D721Med (cell line): ENCODE measurements around the gene DIAPH1.
"Not testable (repeated sequence)": the region's sequence is repeated elsewhere in the genome, so short reads cannot be mapped to it uniquely, and the experiment has no call there.

Experiments used
- DNase-seq: peaks from one replicate; pipeline ENCODE4 v3.0.0; 2011; ENCODE audit warnings: low spot score; ENCODE audit not compliant: insufficient read length
- FAIRE-seq: peaks from 2 replicates; lab custom pipeline; 2011; peaks lifted over from hg19 to GRCh38; lab: Jason Lieb, UNC
- TF ChIP-seq, protein P1 (sequence below): IDR thresholded peaks from 2 replicates; pipeline ENCODE4 v1.5.1; 2012; ENCODE audit warnings: mild to moderate bottlenecking, control low read depth; ENCODE audit not compliant: insufficient read depth; ENCODE audit errors: missing control alignments

DIAPH1 gene

DNA sequence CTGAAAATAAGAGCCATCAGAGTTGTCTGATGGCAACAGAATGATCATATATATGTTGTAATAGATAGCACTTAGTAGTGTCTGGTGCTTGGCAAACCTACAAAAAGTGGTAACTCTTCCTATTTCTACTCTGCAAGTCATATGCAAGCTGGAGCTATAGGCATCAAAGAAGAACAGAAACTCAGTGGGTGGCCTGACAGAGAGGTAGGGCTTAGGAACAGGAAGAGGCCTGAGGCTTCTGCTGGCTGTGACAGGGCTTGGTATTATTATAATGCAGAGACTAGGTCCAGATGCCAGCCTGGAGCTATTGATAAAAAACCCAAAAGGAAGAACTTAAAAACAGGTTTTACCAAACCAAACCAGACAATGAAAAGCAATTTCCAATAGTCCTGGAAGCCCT is 4.4 kb upstream of the DIAPH1 start:
- DNase-seq (no peak), FAIRE-seq (no peak)
- TF ChIP-seq, protein P1, sequence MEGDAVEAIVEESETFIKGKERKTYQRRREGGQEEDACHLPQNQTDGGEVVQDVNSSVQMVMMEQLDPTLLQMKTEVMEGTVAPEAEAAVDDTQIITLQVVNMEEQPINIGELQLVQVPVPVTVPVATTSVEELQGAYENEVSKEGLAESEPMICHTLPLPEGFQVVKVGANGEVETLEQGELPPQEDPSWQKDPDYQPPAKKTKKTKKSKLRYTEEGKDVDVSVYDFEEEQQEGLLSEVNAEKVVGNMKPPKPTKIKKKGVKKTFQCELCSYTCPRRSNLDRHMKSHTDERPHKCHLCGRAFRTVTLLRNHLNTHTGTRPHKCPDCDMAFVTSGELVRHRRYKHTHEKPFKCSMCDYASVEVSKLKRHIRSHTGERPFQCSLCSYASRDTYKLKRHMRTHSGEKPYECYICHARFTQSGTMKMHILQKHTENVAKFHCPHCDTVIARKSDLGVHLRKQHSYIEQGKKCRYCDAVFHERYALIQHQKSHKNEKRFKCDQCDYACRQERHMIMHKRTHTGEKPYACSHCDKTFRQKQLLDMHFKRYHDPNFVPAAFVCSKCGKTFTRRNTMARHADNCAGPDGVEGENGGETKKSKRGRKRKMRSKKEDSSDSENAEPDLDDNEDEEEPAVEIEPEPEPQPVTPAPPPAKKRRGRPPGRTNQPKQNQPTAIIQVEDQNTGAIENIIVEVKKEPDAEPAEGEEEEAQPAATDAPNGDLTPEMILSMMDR, result no peak

DNA sequence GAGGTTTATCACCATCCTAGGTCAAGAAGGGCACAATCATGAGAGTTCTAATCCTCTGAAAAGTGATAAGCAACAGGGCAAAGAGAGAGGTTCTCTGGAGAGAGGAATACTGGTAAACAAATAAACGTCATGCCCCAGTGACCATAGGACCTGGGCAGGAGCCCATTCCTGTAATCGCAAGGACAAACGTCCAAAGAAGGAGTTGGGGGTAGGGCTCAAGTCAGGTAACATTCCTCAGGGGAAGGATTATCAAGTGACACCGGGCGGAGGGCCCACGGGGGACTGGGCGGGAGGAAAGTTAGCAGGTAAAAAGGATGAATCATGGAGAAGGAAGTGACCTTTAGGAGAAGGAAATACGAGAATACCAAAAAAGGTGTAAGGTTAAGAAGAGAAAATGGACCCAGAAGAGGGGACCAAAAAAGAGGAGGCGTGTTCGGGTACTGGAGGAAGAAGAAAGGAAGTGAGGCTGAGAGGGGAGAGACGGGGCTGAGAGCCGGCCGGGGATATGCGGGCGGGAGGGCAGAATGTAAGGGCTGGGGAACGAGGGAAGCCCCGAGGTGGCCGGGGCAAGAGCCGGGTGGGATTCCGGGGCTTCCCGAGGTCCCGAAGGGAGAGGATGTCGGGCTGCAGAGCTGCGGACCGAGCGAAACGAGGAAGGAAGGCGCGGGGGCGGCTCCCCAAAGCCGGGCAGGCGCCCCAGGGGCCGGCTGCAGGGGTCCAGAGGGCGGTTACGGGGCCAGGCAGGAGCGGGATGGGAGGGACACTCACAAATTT is 583 bp downstream of the DIAPH1 start:
- DNase-seq, result no peak
- no peak for FAIRE-seq
- TF ChIP-seq, protein P1, result no peak

DNA sequence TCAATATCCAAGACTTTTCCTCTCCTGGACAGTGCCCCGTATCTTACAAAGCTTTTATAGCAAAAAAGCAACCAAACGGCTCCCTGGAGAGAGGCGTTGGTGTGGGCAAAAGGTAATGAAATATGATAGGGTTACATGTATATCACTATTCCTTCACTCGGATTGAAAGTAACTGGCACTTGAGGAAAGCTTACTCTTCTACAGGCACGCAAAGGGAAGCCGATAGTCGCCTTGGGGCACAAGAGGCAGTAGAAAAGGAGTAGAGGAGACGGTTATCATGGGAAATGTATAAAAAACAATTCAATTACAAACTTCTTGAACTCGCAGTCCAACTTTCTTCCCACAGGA is 1.1 kb downstream of the DIAPH1 start:
- TF ChIP-seq, protein P1, result no peak
- FAIRE-seq (no peak), DNase-seq (no peak)

DNA sequence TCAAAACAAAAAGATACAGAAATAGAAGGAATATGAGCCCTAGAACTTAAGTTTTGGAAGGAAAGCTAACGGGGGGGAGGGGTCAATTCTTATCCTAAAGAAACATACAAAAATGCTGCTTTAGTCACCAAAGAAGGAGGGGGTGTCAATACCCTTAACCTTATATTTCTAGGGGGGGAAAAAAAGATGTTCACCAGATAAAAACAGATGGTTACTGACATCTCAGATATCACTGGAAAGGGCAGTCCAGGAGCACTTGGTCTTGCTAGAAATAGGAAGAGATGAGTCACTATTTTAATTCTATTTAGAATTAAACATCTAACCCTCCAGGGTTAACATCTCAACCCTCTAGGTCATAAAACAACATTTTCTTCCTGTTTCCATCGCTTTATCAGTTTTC is 1.7 kb downstream of the DIAPH1 start:
- DNase-seq, result no peak
- TF ChIP-seq, protein P1, result no peak
- FAIRE-seq, result no peak

DNA sequence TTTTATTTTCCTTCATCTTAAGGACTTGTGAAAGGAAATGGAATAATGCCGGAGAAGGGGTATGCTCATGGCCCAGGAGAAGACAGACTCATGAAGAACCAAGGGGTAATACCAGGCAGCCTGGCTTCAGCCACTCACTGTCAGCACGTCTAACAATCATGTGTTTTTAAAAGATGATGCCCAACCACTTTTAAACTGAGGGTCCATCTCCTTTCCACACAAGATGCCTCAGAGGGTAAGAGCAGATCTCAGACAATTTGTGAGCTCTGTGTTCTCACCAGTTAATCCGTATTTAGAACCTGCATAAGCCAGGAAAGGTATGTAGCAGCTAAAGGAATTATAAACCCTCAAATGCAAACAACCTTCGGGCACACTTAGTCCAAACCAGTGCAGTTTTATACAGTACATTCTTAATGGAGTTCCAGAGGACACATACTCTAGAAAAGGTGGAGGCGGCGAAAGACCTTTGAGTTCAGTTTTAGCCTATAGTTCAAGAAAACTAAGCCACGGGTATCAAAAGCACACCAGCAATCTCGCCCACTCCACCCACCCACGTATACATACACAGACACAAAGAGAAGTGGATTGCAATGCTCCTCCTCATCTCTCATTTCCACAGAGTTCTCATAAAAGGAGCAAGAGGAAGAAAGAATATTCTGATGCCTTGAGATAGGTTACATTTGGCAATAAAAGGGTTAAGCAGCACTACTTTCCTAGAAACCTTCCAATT is 2.6 kb downstream of the DIAPH1 start:
- TF ChIP-seq, protein P1, result no peak
- no peak for FAIRE-seq
- no peak for DNase-seq

DNA sequence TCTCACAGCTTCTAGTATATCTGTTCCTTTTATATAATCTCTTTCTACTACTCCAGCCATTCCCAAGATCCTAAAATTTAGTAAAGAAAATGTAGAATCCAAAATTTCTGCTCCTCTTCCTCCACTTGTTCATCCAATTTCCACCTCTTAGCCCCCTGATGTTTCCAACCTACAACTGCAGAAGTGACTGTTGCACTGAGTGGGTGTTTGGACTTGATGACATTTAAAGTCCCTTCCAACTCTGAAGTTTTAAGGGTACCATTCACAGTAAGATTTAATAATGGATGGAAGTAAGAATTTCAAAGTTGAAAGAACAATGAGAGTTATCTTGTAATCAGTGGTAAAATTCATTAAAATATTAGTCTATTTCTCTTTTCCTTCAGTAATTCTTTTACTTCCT is 5.5 kb downstream of the DIAPH1 start:
- FAIRE-seq (no peak), DNase-seq (no peak)
- TF ChIP-seq, protein P1, result no peak

GRCh38 chr5:141611289-141611688 is 7.5 kb downstream of the DIAPH1 start:
- TF ChIP-seq, protein P1, result no peak
- FAIRE-seq (no peak), DNase-seq (no peak)

DNA sequence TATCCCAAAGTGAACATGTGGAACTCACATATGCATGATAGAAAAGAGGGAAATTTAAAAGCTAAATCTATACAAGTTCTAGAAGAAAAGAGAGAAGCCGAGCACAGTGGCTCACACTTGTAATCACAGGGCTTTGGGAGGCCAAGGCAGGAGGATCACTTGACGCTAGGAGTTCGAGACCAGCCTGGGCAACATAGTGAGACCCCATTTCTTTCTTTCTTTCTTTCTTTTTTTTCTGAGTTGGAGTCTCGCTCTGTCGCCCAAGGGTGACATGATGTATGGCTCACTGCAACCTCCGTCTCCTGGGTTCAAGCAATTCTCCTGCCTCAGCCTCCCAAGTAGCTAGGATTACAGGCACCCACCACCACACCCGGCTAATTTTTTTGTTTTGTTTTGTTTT is 8.9 kb downstream of the DIAPH1 start:
- not testable (repeated sequence) for FAIRE-seq, DNase-seq
